OCI-LY3 (cell line): Measurements from ENCODE around the gene STKLD1.

Experiments used
- EZH2phosphoT487 ChIP-seq: fragments of 200-600 bp; shearing (Covaris generic); IDR thresholded peaks from 2 replicates; pipeline ENCODE4 v1.6.1; 2018; ENCODE audit warnings: antibody characterized with exemption, mixed run types, low read depth
- TF ChIP-seq, protein P1 (sequence below): fragments of 200-600, 300-600 bp; sonication (generic); IDR thresholded peaks from 2 replicates; pipeline ENCODE4 v1.5.1; 2014; ENCODE audit warnings: antibody characterized with exemption, low read length, low read depth

DNA sequence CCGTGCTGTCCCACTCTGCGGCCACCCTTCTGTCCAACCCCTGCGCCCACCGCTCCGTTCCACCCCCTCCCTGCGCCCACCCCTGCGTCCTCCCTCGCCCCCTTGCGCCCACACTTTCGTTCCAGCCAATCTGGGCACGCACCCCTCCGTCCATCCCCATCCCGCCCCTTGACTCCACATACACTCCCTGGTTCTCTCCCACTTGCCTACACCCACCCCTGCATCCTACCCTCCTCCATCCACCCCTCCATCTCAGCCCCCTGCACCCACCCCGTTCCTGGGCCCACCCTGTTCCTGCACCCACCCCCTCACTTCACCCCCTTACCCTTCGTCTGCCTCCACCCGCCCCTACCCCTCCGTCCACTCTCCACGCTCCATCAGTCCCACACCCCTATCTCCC is 53.0 kb downstream of the STKLD1 start:
- TF ChIP-seq, protein P1, sequence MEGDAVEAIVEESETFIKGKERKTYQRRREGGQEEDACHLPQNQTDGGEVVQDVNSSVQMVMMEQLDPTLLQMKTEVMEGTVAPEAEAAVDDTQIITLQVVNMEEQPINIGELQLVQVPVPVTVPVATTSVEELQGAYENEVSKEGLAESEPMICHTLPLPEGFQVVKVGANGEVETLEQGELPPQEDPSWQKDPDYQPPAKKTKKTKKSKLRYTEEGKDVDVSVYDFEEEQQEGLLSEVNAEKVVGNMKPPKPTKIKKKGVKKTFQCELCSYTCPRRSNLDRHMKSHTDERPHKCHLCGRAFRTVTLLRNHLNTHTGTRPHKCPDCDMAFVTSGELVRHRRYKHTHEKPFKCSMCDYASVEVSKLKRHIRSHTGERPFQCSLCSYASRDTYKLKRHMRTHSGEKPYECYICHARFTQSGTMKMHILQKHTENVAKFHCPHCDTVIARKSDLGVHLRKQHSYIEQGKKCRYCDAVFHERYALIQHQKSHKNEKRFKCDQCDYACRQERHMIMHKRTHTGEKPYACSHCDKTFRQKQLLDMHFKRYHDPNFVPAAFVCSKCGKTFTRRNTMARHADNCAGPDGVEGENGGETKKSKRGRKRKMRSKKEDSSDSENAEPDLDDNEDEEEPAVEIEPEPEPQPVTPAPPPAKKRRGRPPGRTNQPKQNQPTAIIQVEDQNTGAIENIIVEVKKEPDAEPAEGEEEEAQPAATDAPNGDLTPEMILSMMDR = no peak
- TF ChIP-seq EZH2phosphoT487 = no peak
